ENCODE results near the gene SPTLC3.

GRCh38 chr20:13059398-13060136, 50.8 kb downstream of the SPTLC3 start:
- no peak for TF ChIP-seq CTCF (conservative IDR thresholded peaks at IDR 0.05; ENCODE audit: low read length)
- TF ChIP-seq EZH2phosphoT487 (IDR thresholded peaks at IDR 0.05; ENCODE audit: borderline replicate concordance, low read depth, low read length): no peak
